Panc1 (cell line): Measurements from ENCODE around the gene WNT10A. TPM values are rescaled to one million over a fixed set of nuclear protein-coding genes. Genes with fewer than 3 reads are reported as not detected.

Source experiments
- ATAC-seq: fragments of 200-7000 bp; cut with Tn5 transposase; 2 replicates; pipeline ENCODE4 v1.9.1; 2020; ENCODE audit warnings: mild to moderate bottlenecking, moderate library complexity
- BruUV-seq: library from RNA; stranded (reverse); fragments of 400-500 nt; replicated peaks from 2 replicates; lab custom pipeline; 2021; lab: Mats Ljungman, UMichigan
- CTCF ChIA-PET: fragments of 300-600 bp; sonication (Branson Sonifier 250); formaldehyde crosslinking; loops from one replicate; lab custom pipeline; 2022; ENCODE audit warnings: antibody characterized with exemption; lab: Charles Lee
- POLR2A ChIA-PET: fragments of 300-600 bp; sonication (Branson Sonifier 250); formaldehyde crosslinking; loops from one replicate; lab custom pipeline; 2022; ENCODE audit warnings: antibody characterized with exemption; lab: Charles Lee
- DNase-seq: peaks from one replicate; pipeline ENCODE4 v3.0.0-alpha.2; 2010; ENCODE audit warnings: low read depth, low spot score
- H3K27ac ChIP-seq: 2 replicates; pipeline ENCODE4 v1.5.1; 2011; ENCODE audit warnings: mild to moderate bottlenecking, low read length, inconsistent platforms
- H3K27me3 ChIP-seq: fragments of 200-500 bp; sonication (Bioruptor generic); 2 replicates; pipeline ENCODE4 v1.6.0; 2014; ENCODE audit warnings: low read length, inconsistent platforms; ENCODE audit not compliant: control insufficient read depth, insufficient read depth
- H3K36me3 ChIP-seq: fragments of 200-500 bp; sonication (Bioruptor generic); 2 replicates; pipeline ENCODE4 v1.5.1; 2014; ENCODE audit warnings: inconsistent platforms, mild to moderate bottlenecking, low read length, moderate library complexity; ENCODE audit not compliant: control insufficient read depth, insufficient read depth
- H3K4me1 ChIP-seq: 2 replicates; pipeline ENCODE4 v1.5.1; 2011; ENCODE audit warnings: inconsistent platforms, mild to moderate bottlenecking, low read length, moderate library complexity; ENCODE audit not compliant: control insufficient read depth, insufficient read depth
- H3K4me3 ChIP-seq, 2 experiments: 2 replicates each; pipeline ENCODE4 v1.5.1; 2011 to 2012; ENCODE audit warnings: low read depth in 2 of 2, low read length in 2 of 2, mild to moderate bottlenecking in 2 of 2, inconsistent platforms in 1 of 2, moderate library complexity in 1 of 2
- H3K9me3 ChIP-seq: fragments of 200-500 bp; sonication (Bioruptor generic); 2 replicates; pipeline ENCODE4 v1.5.1; 2014; ENCODE audit warnings: low read depth, mild to moderate bottlenecking, inconsistent platforms, low read length, moderate library complexity; ENCODE audit not compliant: control insufficient read depth, insufficient read depth
- CTCF ChIP-seq: fragments of 450-650 bp; IDR thresholded peaks from 2 replicates; pipeline ENCODE4 v1.5.1; 2017; ENCODE audit warnings: mild to moderate bottlenecking
- POLR2AphosphoS5 ChIP-seq: IDR thresholded peaks from 2 replicates; pipeline ENCODE4 v1.6.1; 2012; ENCODE audit warnings: mild to moderate bottlenecking, low read depth, low read length, moderate library complexity
- REST ChIP-seq, 2 experiments: IDR thresholded peaks; 2 replicates each; pipeline ENCODE4 v1.6.1; 2011 to 2012; ENCODE audit warnings: low read depth in 2 of 2, control low read depth in 1 of 2, low read length in 1 of 2, mild to moderate bottlenecking in 1 of 2, moderate library complexity in 1 of 2; ENCODE audit not compliant: insufficient read depth in 1 of 2
- SIN3A ChIP-seq: IDR thresholded peaks from 2 replicates; pipeline ENCODE4 v1.6.1; 2012; ENCODE audit warnings: low read depth, mild to moderate bottlenecking, low read length, moderate library complexity, borderline replicate concordance; ENCODE audit not compliant: insufficient read depth
- TCF7L2 ChIP-seq: IDR thresholded peaks from 2 replicates; pipeline ENCODE4 v1.6.1; 2011; ENCODE audit warnings: mild to moderate bottlenecking, low read depth, low read length, inconsistent platforms
- in situ Hi-C: cut with HindIII; loops from 2 replicates; pipeline ENCODE4 v1.10.0; 2016; ENCODE audit warnings: low sequenced_read_pairs, low pct_unique_long_range_greater_than_20kb
- intact Hi-C: fragments of 100-400 bp; cut with micrococcal nuclease; formaldehyde crosslinking; loops from one replicate; pipeline ENCODE4 v1.10.0; 2022; ENCODE audit not compliant: unreplicated experiment
- total RNA-seq: library from RNA; stranded (reverse); gene quantifications from one replicate; pipeline ENCODE4 v1.2.1, GENCODE V29; 2021; ENCODE audit not compliant: unreplicated experiment

WNT10A gene
- total RNA-seq, 1 experiment from 2014 or later = 9.2 TPM

GRCh38 chr2:218880859-218881594, 375 bp downstream of the WNT10A start:
- no peaks in the 10 kb centered on the region for H3K36me3 ChIP-seq
- no peak for DNase-seq
- no peak for ATAC-seq
- in situ Hi-C loops = no loop called here
- no TSS peak for BruUV-seq
- H3K9me3 ChIP-seq = no peaks in the 10 kb centered on the region
- POLR2A ChIA-PET = interaction anchor here (0.5 to 0.7 kb wide), 4 partner anchors 10 to 222 kb away, joined by 5 to 10 read pairs (median 6); no protein-coding TSS in a partner anchor
- CTCF ChIA-PET = interaction anchor here (0.6 to 0.7 kb wide), 3 partner anchors 25 to 156 kb away, joined by 3 to 5 read pairs (median 3); no protein-coding TSS in a partner anchor
- H3K4me1 ChIP-seq = peaks cover 28% of the 10 kb centered on the region
- H3K27ac ChIP-seq = no peak overlapping the region
- TF ChIP-seq CTCF = no peak
- no peak for TF ChIP-seq POLR2AphosphoS5
- peak overlapping the region; percentile 35 to 48 for H3K4me3 ChIP-seq
- no peaks in the 10 kb centered on the region for H3K27me3 ChIP-seq
- intact Hi-C loops = no loop called here

DNA sequence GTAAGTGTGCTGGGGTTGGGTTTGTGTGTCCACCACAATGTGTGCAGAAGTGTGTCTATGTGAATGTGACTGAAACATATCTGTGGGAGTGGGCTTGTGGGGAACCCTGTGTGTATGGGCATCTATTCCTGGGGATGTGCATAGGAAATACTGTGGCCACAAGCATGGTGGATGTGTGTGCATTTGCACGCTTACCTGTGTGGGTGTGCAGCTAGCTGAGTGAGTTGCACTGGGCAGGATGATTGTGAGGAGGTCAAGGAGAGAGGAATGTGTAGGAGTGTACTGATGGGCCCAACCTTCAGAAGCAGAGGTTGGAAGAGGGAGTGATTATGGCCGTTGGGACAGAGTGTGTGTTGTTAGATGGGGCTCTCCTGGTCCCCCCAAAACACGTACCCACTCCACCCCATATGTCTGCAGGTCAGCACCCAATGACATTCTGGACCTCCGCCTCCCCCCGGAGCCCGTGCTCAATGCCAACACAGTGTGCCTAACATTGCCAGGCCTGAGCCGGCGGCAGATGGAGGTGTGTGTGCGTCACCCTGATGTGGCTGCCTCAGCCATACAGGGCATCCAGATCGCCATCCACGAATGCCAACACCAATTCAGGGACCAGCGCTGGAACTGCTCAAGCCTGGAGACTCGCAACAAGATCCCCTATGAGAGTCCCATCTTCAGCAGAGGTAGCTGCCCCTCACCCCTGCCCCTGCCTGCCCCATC, 1.2 kb downstream of the WNT10A start:
- BruUV-seq = no TSS peak
- H3K36me3 ChIP-seq = no peaks in the 10 kb centered on the region
- no peaks in the 10 kb centered on the region for H3K9me3 ChIP-seq
- in situ Hi-C loops (no loop called here), intact Hi-C loops (no loop called here)
- H3K4me1 ChIP-seq = peaks cover 28% of the 10 kb centered on the region
- no peak overlapping the region for H3K4me3 ChIP-seq
- H3K27me3 ChIP-seq = no peaks in the 10 kb centered on the region
- H3K27ac ChIP-seq = no peak overlapping the region
- DNase-seq = no peak
- ATAC-seq = no peak
- ChIA-PET POLR2A (no interaction called here), CTCF (interaction anchor here (0.6 to 1.2 kb wide), 2 partner anchors 16 to 26 kb away, joined by 3 to 5 read pairs; no protein-coding TSS in a partner anchor)
- no peak for TF ChIP-seq POLR2AphosphoS5
- no peak for TF ChIP-seq SIN3A
- no peak for TF ChIP-seq TCF7L2
- no peak for TF ChIP-seq REST (IDR thresholded peaks at IDR 0.05; ENCODE audit: insufficient read depth in 1 of 2, low read depth in 2 of 2, low read length in 1 of 2)
- TF ChIP-seq CTCF = no peak
